HG03196 (cell line): ENCODE data around the gene LPIN1.

Experiments used
- ATAC-seq: cut with Tn5 transposase; IDR thresholded peaks from one replicate; pipeline ENCODE4 v1.9.1; 2021; ENCODE audit not compliant: unreplicated experiment

Gene LPIN1

DNA sequence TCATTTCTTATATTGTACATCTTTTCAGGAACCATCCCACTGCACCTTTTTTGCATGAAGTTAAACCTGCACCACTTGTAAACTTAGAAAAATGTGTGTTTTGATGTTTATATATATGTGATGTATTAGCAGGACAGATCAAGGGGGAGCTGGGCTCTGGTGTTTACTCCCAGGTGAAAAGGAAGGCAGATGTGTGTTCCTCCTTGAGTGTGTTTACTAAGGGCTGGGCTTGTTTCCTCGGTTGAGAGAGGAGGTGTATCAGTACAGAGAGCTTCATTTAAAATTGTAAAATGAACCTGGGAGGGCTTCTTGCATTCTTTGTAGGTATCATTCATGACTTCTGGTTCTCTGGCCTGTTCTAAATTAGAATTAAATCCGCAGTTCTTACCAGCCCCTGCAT is 14.8 kb downstream of the LPIN1 start:
- ATAC-seq, result no peak

- ATAC-seq, result no peak
These were observed 15.6 kb downstream of the LPIN1 start for GRCh38 chr2:11762031-11762430.

DNA sequence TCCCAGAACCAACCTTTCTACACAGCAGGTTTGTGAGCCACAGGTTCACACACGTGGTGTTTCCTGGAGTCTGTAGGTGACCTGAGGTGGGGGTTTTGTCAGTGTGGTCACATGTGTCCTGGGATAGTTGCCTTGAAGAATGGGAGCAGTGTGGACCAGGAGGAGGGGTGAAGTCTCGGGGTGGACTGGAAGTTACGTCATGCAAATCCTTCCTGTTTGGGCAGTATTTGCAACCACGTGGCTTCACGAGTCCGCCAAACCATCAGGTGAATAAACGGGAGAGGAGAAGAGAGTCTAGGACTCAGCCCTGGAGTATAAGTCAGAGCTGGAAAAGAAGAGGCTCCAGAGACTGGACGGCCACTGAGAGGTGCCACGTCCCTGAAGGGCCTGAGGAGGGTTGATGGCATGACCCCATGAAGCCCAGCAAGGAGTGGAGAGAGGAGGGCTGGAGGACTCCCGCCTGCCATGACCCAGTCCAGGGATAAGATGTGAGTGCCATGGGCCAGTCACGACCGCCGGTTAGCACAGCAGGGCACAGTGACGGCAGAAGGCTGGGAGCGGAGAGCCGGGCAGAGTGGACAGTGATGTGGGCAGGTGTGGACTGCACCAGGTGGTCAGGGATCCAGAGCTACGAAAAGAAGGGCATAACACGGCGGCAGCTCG is 16.5 kb downstream of the LPIN1 start:
- no peak for ATAC-seq

- ATAC-seq, result no peak
These were observed 17.9 kb downstream of the LPIN1 start for GRCh38 chr2:11764359-11764758.

DNA sequence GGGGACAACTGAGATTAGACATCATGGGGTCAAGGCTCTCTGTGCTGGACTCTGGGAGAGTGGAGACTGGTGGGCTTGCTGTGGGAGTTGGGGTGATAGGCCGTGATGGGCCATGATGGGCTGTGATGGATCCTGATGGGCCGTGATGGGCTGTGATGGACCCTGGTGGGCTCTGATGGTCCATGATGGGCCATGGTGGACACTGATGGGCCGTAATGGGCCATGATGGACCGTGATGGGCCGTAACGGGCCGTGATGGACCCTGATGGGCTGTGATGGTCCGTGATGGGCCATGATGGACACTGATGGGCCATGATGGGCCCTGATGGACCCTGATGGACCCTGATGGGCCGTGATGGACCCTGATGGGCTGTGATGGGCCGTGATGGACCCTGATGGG is 18.5 kb downstream of the LPIN1 start:
- no peak for ATAC-seq

- no peak for ATAC-seq
These were observed 19.1 kb downstream of the LPIN1 start for GRCh38 chr2:11765501-11765900.

GRCh38 chr2:11766016-11766415 is 19.6 kb downstream of the LPIN1 start:
- no peak for ATAC-seq

DNA sequence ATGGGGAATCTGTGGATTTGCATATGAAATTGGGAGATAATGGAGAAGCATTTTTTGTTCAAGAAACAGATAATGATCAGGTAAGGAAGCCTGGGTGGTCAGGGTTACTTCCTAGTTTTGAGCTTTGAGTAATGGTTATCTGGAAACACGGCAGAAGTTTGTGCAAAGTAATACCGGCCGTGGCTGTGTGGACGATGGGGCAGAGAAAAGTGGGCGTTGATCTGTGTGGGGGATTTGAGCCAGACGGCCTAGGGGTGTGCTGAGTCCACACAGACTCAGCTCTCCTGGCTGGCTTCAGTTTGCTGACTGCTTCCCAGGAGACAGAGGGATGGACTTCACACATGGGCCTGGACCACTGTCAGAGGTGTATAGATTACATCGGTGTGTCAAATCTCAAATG is 21.3 kb downstream of the LPIN1 start:
- ATAC-seq, result no peak

DNA sequence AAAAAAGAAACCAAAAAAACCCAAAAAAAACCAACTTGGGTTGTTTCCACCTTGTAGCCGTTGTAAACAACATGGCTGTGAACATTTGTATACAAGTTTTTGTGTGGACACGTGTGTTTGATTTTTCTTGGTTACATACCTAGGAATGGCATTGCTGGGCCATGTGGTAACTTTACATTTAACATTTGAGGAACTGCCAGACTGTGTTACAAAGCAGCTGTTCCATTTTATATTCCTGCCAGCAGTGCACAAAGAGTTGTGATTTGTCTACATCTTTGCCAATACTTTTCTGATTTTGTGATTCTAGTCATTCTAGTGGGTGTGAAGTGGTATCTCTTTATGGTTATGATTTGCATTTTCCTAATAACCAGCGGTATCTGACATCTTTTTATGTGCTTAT is 22.5 kb downstream of the LPIN1 start:
- ATAC-seq, result no peak

DNA sequence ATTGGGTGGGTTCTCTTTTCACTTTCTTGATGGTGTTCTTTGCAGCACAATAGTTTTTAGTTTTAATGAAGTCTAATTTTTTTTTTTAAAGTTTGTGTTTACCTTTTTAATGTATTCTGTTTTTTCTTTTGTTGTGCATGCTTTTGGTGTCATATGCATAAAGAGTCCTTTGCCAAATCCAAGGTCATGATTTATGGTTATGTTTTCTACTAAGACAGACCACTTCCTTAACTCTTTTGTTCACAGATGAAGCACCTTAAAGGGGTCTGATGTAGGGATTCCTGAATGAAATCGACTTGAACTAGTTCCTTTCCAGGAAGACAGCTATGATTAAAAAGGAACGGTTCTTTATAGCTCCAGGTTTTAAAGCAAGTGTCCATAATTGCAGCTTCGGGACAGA is 23.1 kb downstream of the LPIN1 start:
- no peak for ATAC-seq

DNA sequence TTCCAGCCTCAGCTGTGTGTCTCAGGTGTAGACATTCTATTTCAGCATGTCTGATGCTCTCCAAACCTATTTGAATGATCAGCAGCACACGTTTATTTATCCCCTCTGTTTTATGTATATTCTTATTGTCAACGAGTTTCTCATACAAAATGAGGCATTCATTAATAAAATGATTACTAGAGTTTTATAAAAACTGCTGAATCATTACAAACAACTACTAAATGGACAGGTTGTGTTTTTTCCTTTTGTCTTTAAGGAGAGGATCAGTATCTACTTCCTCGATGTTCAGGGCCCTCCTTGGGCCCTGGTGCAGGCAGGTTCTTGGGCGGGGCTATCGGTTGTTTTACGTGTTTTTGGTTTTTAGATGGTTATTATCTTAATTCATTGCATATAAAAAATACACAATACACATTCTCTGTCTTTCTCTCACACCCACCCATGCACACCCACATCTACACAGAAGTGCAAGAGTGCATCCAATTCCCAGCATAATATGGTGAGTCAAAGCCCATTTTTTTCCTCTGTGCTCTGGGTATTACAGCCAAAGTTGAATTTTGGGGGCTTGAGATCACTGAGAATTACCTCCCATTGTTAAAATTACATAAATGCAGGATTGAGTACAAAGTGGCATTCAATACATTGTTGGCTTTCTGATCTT is 24.2 kb downstream of the LPIN1 start:
- no peak for ATAC-seq

DNA sequence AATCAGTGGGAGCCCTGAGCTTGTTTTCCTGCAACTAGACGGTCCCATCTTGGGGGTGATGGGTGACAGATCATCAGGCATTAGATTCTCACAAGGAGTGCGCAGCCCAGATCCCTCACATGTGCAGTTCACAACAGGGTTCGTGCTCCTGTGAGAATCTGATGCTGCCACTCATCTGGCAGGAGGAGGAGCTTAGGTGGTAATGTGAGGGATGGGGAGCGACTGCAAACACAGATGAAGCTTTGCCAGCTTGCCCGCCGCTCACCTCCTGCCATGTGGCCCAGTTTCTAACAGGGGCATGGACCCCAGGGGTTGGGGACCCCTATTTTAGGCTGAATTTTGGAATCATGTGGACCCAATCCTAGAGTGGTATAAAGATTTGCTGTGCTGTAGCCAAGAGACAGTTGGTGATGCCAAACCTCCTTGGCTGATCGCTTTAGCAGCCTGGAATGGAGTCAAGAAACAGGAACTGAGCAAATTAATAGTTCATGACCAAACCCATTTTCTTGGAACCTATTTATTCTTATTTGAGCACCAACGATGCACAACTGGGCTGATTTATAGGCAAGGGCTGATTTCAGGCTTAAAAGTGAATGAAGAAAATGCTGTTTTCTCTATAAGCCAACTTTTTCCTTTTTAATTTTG is 25.7 kb downstream of the LPIN1 start:
- no peak for ATAC-seq

DNA sequence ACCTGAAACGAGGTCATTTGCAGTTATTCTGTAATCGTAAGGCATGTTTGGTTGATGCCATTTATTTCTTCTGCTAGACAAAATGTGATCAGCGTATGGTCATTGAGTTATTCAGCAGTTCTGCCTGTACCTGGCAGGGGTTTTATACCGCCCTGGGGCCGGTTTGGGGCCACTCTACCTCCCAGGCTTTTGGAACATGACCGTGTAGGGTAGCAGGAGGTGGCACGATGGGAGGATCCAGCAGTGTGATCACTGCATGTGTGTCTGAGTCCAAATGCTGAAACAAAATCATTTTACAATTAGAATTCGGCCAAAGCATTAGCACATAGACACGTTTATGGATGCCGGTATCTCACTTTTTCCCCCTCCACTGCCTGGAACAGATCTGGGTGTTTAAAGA is 26.7 kb downstream of the LPIN1 start:
- no peak for ATAC-seq

DNA sequence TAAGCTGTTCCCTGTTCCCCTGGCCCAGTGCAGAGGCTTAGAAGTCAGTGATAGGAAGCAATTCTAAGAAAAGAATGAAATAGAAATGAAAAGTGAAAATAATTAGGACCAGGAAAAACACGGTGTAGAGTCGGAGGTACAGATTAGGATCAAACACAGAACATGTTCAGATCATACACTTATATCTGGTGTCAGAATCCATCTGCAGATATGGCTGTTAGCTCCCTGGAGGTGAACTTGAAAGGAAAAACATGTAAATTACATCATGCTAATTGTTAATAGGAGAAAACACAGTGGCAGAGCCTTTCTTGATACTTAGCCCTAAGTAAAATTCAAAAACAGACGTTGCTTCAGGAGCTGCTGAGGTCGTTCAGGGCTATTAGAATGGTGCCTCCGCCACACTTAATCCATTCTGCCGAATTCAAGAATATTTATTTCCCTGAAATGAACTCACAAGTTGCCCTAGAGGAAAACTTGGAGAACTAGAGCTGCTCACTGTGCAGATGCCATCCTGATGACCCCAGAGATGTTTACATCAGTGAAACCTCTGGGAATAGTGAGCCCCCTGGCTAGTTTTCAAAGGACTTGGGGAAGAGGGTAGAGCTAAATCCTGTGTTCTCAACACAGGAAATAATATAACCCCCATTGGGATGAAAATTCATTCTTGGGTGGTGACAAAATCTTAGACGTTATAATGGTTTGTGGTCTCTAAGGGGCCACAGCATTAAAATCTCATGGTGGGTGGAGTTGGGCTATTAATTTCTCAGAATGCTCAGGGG is 27.5 kb downstream of the LPIN1 start:
- ATAC-seq, result no peak

- ATAC-seq, result no peak
These were observed 28.2 kb downstream of the LPIN1 start for GRCh38 chr2:11774600-11774999.

- ATAC-seq, result peak; percentile 87
These were observed 29.0 kb downstream of the LPIN1 start for GRCh38 chr2:11775384-11775783.

GRCh38 chr2:11777066-11777782 is 30.8 kb downstream of the LPIN1 start:
- ATAC-seq, result no peak

GRCh38 chr2:11777886-11778415 is 31.5 kb downstream of the LPIN1 start:
- ATAC-seq, result no peak

DNA sequence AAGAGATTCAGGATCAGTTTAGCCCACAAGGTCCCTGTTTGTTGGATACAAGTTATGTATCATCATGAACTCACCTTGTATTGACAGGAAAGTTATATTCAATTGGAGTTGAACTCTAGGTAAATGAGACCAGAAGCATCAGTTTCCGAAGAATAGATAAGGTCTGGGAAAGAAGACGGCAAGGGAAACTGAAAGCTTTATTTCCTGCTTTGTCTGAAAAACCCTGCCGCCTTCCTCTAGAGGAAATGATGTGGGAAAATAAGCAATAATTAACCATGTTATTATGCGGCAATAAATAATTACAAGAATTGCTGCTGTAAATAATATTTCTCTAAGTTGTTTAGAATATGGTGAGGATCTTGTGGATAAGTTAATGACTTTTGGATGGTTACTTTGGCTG is 32.0 kb downstream of the LPIN1 start:
- no peak for ATAC-seq

DNA sequence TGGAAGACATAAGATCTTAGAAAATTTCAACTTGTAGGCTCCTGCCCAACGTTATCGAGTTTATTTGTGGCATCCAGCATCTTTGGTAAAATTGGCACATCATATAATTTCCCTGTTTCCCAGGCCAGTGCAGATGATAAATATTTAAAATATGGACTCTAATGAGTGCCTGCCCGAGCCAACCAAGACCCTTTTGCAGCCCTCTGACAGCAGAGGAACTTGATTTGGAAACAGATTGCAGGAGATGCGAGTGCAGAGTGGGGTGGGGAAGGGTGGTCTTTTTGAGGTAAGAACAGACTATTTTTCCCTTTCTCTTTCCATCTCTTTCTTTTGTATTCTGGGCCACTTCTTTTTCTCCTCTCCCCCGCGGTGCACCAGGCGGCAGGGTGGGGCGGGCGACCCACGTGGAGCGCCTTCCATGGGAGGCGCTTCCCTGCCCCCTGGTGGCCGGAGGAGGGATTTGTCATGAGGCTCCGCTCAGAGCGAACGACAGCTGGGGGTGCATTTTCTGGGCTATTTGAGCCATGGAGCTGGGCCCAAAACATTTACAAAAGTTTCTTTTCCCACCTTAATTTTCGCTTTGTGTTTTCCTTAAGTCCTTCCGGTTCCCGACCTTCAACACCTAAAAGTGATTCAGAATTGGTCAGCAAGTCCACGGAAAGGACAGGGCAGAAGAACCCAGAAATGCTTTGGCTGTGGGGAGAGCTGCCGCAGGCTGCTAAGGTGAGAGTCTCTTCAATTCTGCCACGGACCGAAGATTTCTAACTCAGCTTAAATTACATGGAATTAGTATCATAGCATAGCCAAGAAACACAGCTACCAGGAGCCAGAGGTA is 32.7 kb downstream of the LPIN1 start:
- peak; percentile 79 for ATAC-seq
